OCI-LY1 (cell line): ENCODE measurements around the gene PRR15L.

Experiments
- H2AFZ ChIP-seq: fragments of 200-600 bp; sonication (generic), shearing (Covaris generic); 2 replicates; pipeline ENCODE4 v1.6.0; 2014; ENCODE audit warnings: antibody characterized with exemption, mild to moderate bottlenecking, low read length
- H3F3A ChIP-seq: fragments of 200-600 bp; sonication (generic), shearing (Covaris generic); 2 replicates; pipeline ENCODE4 v1.6.0; 2014; ENCODE audit warnings: mild to moderate bottlenecking, antibody characterized with exemption, low read length, moderate library complexity; ENCODE audit not compliant: insufficient read depth
- H3K27ac ChIP-seq: fragments of 200-600 bp; sonication (generic); 2 replicates; pipeline ENCODE4 v1.5.1; 2014; ENCODE audit warnings: low read length, mixed run types, mild to moderate bottlenecking, low read depth; ENCODE audit not compliant: poor library complexity, severe bottlenecking
- H3K27me3 ChIP-seq: fragments of 200-600 bp; sonication (generic); 2 replicates; pipeline ENCODE4 v1.6.0; 2014; ENCODE audit warnings: antibody characterized with exemption, mild to moderate bottlenecking, low read length, moderate library complexity; ENCODE audit not compliant: insufficient read depth
- H3K36me3 ChIP-seq: fragments of 200-600 bp; sonication (generic); 2 replicates; pipeline ENCODE4 v1.6.1; 2014; ENCODE audit warnings: mild to moderate bottlenecking, antibody characterized with exemption, low read length, moderate library complexity, mixed read lengths; ENCODE audit not compliant: insufficient read depth
- H3K4me1 ChIP-seq: fragments of 200-600 bp; sonication (generic); 2 replicates; pipeline ENCODE4 v1.5.1; 2014; ENCODE audit warnings: mild to moderate bottlenecking, low read length, moderate library complexity; ENCODE audit not compliant: insufficient read depth, severe bottlenecking
- H3K4me2 ChIP-seq: fragments of 200-600 bp; sonication (generic), shearing (Covaris generic); 2 replicates; pipeline ENCODE4 v1.6.1; 2014; ENCODE audit warnings: low read length
- H3K4me3 ChIP-seq: fragments of 200-600 bp; sonication (generic); 2 replicates; pipeline ENCODE4 v1.5.1; 2014; ENCODE audit warnings: low read length, low read depth, mild to moderate bottlenecking, mixed read lengths; ENCODE audit not compliant: poor library complexity, severe bottlenecking
- H3K79me2 ChIP-seq: fragments of 200-600 bp; shearing (Covaris generic); 2 replicates; pipeline ENCODE4 v1.6.1; 2016; ENCODE audit warnings: mixed run types, low read length, mixed read lengths; ENCODE audit not compliant: insufficient read depth
- H3K9ac ChIP-seq: fragments of 200-600 bp; sonication (generic), shearing (Covaris generic); 2 replicates; pipeline ENCODE4 v1.6.1; 2014; ENCODE audit warnings: mild to moderate bottlenecking, low read length, mixed read lengths
- H3K9me2 ChIP-seq: fragments of 200-600 bp; sonication (generic), shearing (Covaris generic); 2 replicates; pipeline ENCODE4 v1.6.1; 2014; ENCODE audit warnings: low read depth, mild to moderate bottlenecking, low read length, mixed read lengths
- H3K9me3 ChIP-seq: fragments of 200-600 bp; shearing (Covaris generic); 2 replicates; pipeline ENCODE4 v1.6.1; 2014; ENCODE audit warnings: low read length, mixed read lengths
- H4K20me1 ChIP-seq: fragments of 200-600 bp; sonication (generic), shearing (Covaris generic); 2 replicates; pipeline ENCODE4 v1.6.0; 2016; ENCODE audit warnings: mild to moderate bottlenecking, low read length; ENCODE audit not compliant: insufficient read depth
- CTCF ChIP-seq: fragments of 200-600 bp; sonication (generic), shearing (Covaris generic); IDR thresholded peaks from 2 replicates; pipeline ENCODE4 v1.5.1; 2017; ENCODE audit warnings: mild to moderate bottlenecking, antibody characterized with exemption, low read length, moderate library complexity, mixed read lengths
- EZH2 ChIP-seq: fragments of 200-600 bp; sonication (generic), shearing (Covaris generic); IDR thresholded peaks from 2 replicates; pipeline ENCODE4 v1.8.0; 2017; ENCODE audit warnings: borderline replicate concordance, mixed run types, mild to moderate bottlenecking, antibody characterized with exemption, low read length, moderate library complexity, mixed read lengths

The PRR15L gene

GRCh38 chr17:47975823-47976205 lies 18.1 kb upstream of the PRR15L start:
- Histone ChIP-seq H4K20me1 (no peaks in the 10 kb centered on the region), H3K27me3 (no peaks in the 10 kb centered on the region), H3K4me1 (peaks cover 15% of the 10 kb centered on the region), H3K79me2 (no peaks in the 10 kb centered on the region), H2AFZ (no peak overlapping the region), H3F3A (no peaks in the 10 kb centered on the region), H3K9ac (no peak overlapping the region), H3K9me2 (no peaks in the 10 kb centered on the region), H3K4me3 (no peak overlapping the region), H3K4me2 (no peak overlapping the region), H3K9me3 (no peaks in the 10 kb centered on the region), H3K36me3 (peaks cover 65% of the 10 kb centered on the region), H3K27ac (no peak overlapping the region)
- TF ChIP-seq CTCF = no peak
- no peak for TF ChIP-seq EZH2

GRCh38 chr17:47975189-47975822 lies 17.6 kb upstream of the PRR15L start:
- Histone ChIP-seq H3K9me2 (no peaks in the 10 kb centered on the region), H4K20me1 (no peaks in the 10 kb centered on the region), H3K36me3 (peaks cover 59% of the 10 kb centered on the region), H3F3A (no peaks in the 10 kb centered on the region), H3K27me3 (no peaks in the 10 kb centered on the region), H3K4me1 (peaks cover 18% of the 10 kb centered on the region), H3K4me2 (no peak overlapping the region), H2AFZ (no peak overlapping the region), H3K4me3 (no peak overlapping the region), H3K79me2 (no peaks in the 10 kb centered on the region), H3K27ac (no peak overlapping the region), H3K9me3 (no peaks in the 10 kb centered on the region), H3K9ac (no peak overlapping the region)
- TF ChIP-seq CTCF = peak; percentile 18; the same call in 1 of the 2 replicates
- no peak for TF ChIP-seq EZH2

GRCh38 chr17:47973541-47973940 lies 15.9 kb upstream of the PRR15L start:
- Histone ChIP-seq H2AFZ (no peak overlapping the region), H3K4me2 (no peak overlapping the region), H3F3A (no peaks in the 10 kb centered on the region), H3K79me2 (no peaks in the 10 kb centered on the region), H3K4me1 (peaks cover 23% of the 10 kb centered on the region), H4K20me1 (no peaks in the 10 kb centered on the region), H3K4me3 (no peak overlapping the region), H3K36me3 (peaks cover 42% of the 10 kb centered on the region), H3K9ac (no peak overlapping the region), H3K27me3 (no peaks in the 10 kb centered on the region), H3K9me3 (no peaks in the 10 kb centered on the region), H3K27ac (no peak overlapping the region), H3K9me2 (no peaks in the 10 kb centered on the region)
- no peak for TF ChIP-seq CTCF
- TF ChIP-seq EZH2 = no peak
